HG03108 (cell line): Measurements from ENCODE around the gene ELL.
"Not testable (repeated sequence)": the region's sequence is repeated elsewhere in the genome, so short reads cannot be mapped to it uniquely, and the experiment has no call there.

Experiments
- ATAC-seq: cut with Tn5 transposase; IDR thresholded peaks from one replicate; pipeline ENCODE4 v1.9.1; 2021; ENCODE audit warnings: moderate library complexity; ENCODE audit not compliant: unreplicated experiment

The ELL gene

GRCh38 chr19:18532168-18532890 is 10.5 kb upstream of the ELL start:
- no peak for ATAC-seq

GRCh38 chr19:18531485-18531884 is 9.6 kb upstream of the ELL start:
- no peak for ATAC-seq

DNA sequence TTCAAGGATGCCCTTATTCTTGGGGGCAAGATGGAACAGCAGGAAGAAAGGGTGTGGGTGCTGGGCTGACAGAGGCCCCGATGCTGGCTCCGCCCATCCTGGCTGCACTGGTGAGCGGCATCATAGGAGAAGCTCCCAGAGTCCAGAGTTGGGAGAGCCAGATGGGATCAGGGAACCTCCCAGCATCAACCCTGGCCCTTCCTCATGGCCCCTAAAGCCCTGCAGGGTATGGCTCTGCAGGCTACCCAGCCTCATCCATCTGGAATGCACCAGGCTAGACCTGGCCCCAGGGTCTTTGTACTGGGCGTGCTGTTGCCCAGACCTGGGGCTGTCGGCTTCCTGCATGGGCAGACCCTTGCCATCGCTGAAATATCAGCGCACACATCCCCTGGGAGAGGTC is 7.9 kb upstream of the ELL start:
- ATAC-seq = no peak

DNA sequence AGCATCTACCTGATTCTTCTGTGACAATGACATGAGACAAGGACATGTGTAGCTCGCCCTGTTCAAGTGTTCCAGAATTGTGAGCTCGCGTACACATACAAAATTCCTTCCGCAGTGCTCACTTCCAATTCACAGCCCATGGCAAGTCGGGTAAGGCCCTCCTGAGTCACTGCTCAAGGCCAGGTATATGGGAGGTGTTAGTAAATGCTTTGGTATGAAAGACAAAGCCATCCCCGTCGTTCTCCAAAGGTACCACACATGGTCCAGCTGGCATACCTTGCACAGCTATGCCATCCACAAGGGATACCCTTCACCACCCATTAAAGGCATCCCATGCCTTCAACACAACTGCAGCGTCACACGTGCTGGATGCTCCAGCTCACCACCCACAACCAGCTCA is 4.4 kb upstream of the ELL start:
- ATAC-seq = no peak

- ATAC-seq = no peak
Measured at GRCh38 chr19:18523841-18524240, 2.0 kb upstream of the ELL start.

GRCh38 chr19:18522862-18523440 is 1.1 kb upstream of the ELL start:
- ATAC-seq = not testable (repeated sequence)

DNA sequence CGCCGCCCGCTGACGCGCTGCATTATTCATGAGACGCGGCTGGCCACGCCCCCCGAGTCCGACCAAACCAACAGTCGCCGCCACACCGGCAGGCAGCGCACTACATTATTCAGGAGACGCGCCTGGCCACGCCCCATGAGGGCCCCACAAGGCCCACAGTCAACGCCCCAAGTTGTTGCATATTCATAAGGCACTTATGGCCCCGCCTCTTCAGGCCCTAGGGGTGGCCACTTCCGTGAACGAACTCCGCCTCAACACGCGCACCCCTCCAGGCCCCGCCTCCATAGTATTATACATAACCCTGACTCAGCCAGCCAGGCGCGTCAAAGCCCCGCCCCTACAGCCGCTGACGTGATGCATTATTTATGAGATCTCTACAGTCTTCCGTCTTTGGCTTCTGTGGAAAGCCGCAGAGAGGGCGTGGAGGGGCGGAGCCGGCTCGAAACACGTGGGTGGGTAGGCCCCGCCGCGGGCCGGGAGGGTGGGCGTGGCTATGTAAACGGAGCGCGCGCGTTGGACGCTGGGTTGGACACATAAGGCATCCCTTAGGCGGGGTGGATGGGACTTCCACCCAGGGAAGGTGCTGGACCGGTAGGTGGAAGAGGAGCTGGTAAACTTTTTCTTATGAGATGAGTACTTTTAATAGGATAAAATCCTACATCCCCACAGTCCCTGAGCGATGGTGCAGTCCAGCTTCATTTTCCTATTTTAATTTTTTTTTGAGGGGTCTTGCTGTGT is 423 bp upstream of the ELL start:
- peak; percentile 81 for ATAC-seq

- ATAC-seq = no peak
Measured at GRCh38 chr19:18520848-18521691, 800 bp downstream of the ELL start.

- ATAC-seq = no peak
Measured at GRCh38 chr19:18519962-18520847, 1.7 kb downstream of the ELL start.

DNA sequence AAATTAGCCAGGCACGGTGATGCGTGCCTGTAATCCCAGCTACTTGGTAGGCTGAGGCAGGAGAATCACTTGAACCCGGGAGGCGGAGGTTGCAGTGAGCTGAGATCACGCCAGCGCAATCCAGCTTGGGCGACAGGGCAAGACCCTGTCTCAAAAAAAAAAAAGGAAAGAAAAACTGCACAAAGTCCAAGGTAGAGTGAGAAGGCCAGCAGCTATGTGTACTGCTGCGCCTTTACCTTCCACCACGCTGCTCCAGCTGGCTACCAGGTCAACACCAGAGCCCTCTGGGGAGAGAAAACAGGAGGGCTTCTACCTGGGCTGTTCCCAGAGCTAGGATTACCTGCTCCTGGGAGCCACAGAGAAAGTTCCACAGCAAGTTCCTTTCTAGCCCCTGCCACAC is 3.2 kb downstream of the ELL start:
- no peak for ATAC-seq

GRCh38 chr19:18517606-18518005 is 4.3 kb downstream of the ELL start:
- ATAC-seq = no peak

GRCh38 chr19:18515959-18516358 is 5.9 kb downstream of the ELL start:
- no peak for ATAC-seq

GRCh38 chr19:18514800-18515682 is 6.8 kb downstream of the ELL start:
- ATAC-seq = no peak

DNA sequence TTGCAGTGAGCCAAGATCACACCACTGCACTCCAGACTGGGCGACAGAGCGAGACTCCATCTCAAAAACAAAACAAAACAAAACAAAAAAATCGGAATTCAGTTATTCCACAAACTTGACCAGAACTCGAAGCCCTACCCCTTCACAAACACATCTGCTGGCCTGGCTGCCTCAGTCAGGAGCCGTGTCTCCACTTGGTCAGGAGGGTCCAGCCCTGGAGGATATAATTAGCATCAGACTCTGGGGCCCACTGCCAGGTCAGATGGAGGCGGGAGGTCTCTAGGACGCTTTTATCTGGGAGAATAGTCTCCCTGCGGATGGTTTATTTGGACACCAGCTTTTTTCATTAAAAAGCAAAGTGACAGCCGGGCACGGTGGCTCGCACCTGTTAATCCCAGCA is 8.0 kb downstream of the ELL start:
- no peak for ATAC-seq

GRCh38 chr19:18510216-18510615 is 11.7 kb downstream of the ELL start:
- no peak for ATAC-seq

DNA sequence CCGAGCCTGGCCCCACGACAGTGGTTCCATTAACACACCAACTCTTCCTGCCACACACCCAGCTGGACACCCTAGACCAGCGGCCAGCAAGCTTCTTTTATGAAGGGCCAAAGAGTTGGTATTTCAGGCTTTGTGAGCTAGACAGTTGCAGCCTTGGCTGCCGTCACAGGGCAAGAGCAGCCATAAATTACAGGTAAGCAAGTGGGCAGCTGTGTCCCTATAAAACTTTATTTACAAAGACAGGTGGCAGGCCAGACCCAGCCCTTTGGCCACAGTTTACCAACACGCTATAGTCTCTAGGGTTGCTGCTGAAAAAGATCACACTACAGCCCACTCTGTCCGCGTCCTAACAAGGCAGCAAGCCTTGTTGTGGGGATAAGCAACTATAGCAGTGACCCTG is 13.3 kb downstream of the ELL start:
- no peak for ATAC-seq

GRCh38 chr19:18507727-18508440 is 14.0 kb downstream of the ELL start:
- ATAC-seq = no peak

- ATAC-seq = no peak
Measured at GRCh38 chr19:18507021-18507726, 14.7 kb downstream of the ELL start.
